HepG2 (cell line): ENCODE measurements around the gene SKIDA1. TPM values are rescaled to one million over a fixed set of nuclear protein-coding genes. Genes with fewer than 3 reads are reported as not detected.
A peak's percentile ranks its signal among the peaks of the same experiment; 100 is the strongest.

ENCODE experiments used
- ASH2L ChIP-seq: fragments of 300-600, 200-600 bp; sonication (generic); IDR thresholded peaks from 2 replicates; pipeline ENCODE4 v1.7.0; 2017; ENCODE audit warnings: low read depth, mild to moderate bottlenecking, moderate library complexity, mixed read lengths, low read length; ENCODE audit not compliant: insufficient read length
- BORCS8-MEF2B ChIP-seq: sonication (generic); formaldehyde crosslinking; IDR thresholded peaks from 2 replicates; pipeline ENCODE4 v1.8.0; 2022; ENCODE audit warnings: mild to moderate bottlenecking, missing genetic modification reagents
- HES4 ChIP-seq: sonication (generic); formaldehyde crosslinking; IDR thresholded peaks from 2 replicates; pipeline ENCODE4 v1.9.0; 2021; ENCODE audit warnings: mild to moderate bottlenecking, missing genetic modification reagents, borderline replicate concordance
- XBP1 ChIP-seq: sonication (generic); formaldehyde crosslinking; IDR thresholded peaks from 2 replicates; pipeline ENCODE4 v1.5.0; 2020; ENCODE audit warnings: missing genetic modification reagents
- ZKSCAN8 ChIP-seq: IDR thresholded peaks from 2 replicates; pipeline ENCODE4 v1.6.1; 2016; ENCODE audit warnings: borderline replicate concordance, missing genetic modification reagents, missing compliant biosample characterization
- ZNF326 ChIP-seq: sonication (generic); formaldehyde crosslinking; IDR thresholded peaks from 2 replicates; pipeline ENCODE4 v1.4.0; 2020; ENCODE audit warnings: missing genetic modification reagents, borderline replicate concordance
- ZNF740 ChIP-seq: sonication (generic); formaldehyde crosslinking; IDR thresholded peaks from 2 replicates; pipeline ENCODE4 v1.4.0; 2020; ENCODE audit warnings: missing genetic modification reagents
- polyA plus RNA-seq, 8 experiments: library from polyadenylated mRNA; depleted of rRNA in 3 of 8; stranded (reverse) in 7 of 8; unstranded in 1 of 8; fragments of >200 nt; fragmentation: Illumina TruSeq in 4 of 8; extraction: Trizol in 4 of 8; gene quantifications; 2 replicates each; pipeline versions ENCODE4 v1.2.1 to v1.2.3, GENCODE V29; 2011 to 2016; ENCODE audit warnings: low read depth in 4 of 8, missing spikeins in 1 of 8, mixed read lengths in 1 of 8; ENCODE audit not compliant: insufficient read depth in 1 of 8
- total RNA-seq, 5 experiments: library from RNA; depleted of rRNA; stranded (reverse); fragments of >200 nt; fragmentation: Illumina TruSeq; extraction: Trizol; gene quantifications; 2 replicates each; pipeline ENCODE4 v1.2.3, GENCODE V29; 2016; ENCODE audit warnings: low read depth in 1 of 5
- TF ChIP-seq, protein P1 (sequence below): sonication (generic); formaldehyde crosslinking; IDR thresholded peaks from 2 replicates; pipeline ENCODE4 v1.4.0; 2020; ENCODE audit warnings: mild to moderate bottlenecking, missing genetic modification reagents
- TF ChIP-seq, protein P2 (sequence below), 2 experiments: IDR thresholded peaks; 2 replicates each; pipeline ENCODE4 v1.6.1; 2011 to 2012; ENCODE audit warnings: low read length in 2 of 2, borderline replicate concordance in 1 of 2, low read depth in 1 of 2, mild to moderate bottlenecking in 1 of 2, moderate library complexity in 1 of 2
- TF ChIP-seq, protein P3 (sequence below): sonication (generic); formaldehyde crosslinking; IDR thresholded peaks from 2 replicates; pipeline ENCODE4 v1.4.0; 2020; ENCODE audit warnings: missing genetic modification reagents, low read depth, mild to moderate bottlenecking, borderline replicate concordance
- TF ChIP-seq, protein P4 (sequence below): sonication (generic); formaldehyde crosslinking; IDR thresholded peaks from 2 replicates; pipeline ENCODE4 v1.8.0; 2022; ENCODE audit warnings: low read depth, missing genetic modification reagents
- TF ChIP-seq, protein P5 (sequence below): sonication (generic); formaldehyde crosslinking; IDR thresholded peaks from 2 replicates; pipeline ENCODE4 v1.4.0; 2020; ENCODE audit warnings: missing genetic modification reagents

The SKIDA1 gene
- total and polyA plus RNA-seq, 2 of the 13 experiments (the other 11 are each of a cell fraction or from before 2014, with no cell fraction given): 0.73 to 1.5 TPM

DNA sequence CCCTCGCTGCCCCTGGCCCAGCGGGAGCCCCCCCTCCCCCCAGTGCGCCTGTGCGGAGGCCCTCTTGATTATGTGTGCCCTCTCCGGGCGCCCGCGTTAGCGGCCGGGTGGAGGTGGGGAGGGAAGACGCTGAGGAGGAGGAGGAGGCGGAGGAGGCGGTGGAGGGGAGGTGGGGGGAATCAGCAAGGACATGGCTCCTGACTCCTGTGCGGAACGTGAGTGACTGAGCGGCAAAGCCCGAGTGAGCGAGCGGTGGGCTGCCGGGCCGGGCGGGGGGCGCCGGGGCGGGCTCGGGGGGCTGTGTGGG is 8.8 kb upstream of the SKIDA1 start (continued):
- TF ChIP-seq, protein P1, sequence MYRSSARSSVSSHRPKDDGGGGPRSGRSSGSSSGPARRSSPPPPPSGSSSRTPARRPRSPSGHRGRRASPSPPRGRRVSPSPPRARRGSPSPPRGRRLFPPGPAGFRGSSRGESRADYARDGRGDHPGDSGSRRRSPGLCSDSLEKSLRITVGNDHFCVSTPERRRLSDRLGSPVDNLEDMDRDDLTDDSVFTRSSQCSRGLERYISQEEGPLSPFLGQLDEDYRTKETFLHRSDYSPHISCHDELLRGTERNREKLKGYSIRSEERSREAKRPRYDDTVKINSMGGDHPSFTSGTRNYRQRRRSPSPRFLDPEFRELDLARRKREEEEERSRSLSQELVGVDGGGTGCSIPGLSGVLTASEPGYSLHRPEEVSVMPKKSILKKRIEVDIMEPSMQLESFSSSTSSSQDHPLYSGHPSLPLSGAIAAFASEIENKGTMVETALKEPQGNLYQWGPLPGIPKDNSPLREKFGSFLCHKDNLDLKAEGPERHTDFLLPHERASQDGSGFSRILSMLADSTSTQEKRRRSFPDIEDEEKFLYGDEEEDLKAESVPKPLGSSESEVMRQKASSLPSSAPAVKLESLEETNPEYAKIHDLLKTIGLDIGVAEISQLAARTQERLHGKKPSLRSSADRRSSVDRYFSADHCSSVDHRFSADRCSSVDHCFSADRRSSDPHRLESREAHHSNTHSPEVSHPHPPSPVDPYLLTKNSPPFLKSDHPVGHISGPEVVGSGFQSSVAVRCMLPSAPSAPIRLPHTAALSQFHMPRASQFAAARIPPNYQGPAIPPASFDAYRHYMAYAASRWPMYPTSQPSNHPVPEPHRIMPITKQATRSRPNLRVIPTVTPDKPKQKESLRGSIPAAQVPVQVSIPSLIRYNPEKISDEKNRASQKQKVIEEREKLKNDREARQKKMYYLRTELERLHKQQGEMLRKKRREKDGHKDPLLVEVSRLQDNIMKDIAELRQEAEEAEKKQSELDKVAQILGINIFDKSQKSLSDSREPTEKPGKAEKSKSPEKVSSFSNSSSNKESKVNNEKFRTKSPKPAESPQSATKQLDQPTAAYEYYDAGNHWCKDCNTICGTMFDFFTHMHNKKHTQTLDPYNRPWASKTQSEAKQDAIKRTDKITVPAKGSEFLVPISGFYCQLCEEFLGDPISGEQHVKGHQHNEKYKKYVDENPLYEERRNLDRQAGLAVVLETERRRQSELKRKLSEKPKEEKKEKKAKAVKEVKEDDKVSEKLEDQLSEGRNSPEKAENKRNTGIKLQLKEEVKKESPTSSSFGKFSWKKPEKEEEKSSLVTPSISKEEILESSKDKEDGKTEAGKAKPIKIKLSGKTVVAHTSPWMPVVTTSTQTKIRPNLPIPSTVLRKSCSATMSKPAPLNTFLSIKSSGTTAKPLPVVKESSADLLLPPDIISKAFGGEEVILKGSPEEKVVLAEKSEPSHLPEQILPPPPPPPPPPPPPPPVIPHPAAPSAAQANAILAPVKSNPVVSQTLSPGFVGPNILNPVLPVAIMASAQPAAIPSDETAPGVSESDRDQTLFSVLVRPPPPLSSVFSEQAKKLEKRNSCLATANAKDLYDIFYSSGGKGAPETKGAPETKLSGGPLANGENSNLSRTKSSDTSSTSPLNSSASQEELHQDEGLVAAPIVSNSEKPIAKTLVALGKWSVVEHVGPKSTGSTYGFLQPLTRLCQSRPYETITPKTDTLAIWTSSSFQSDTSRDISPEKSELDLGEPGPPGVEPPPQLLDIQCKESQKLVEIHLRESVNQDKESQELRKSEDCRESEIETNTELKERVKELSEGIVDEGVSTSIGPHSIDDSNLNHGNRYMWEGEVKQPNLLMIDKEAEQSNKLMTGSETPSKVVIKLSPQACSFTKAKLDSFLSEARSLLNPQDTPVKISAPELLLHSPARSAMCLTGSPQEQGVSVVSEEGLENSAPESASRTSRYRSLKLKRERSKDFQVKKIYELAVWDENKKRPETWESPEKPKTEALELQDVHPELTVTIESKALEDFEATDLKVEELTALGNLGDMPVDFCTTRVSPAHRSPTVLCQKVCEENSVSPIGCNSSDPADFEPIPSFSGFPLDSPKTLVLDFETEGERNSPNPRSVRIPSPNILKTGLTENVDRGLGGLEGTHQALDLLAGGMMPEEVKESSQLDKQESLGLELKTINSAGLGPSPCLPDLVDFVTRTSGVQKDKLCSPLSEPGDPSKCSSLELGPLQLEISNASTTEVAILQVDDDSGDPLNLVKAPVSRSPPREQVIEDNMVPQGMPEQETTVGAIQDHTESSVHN (CRISPR knock-in tag): no peak
- TF ChIP-seq, protein P2, sequence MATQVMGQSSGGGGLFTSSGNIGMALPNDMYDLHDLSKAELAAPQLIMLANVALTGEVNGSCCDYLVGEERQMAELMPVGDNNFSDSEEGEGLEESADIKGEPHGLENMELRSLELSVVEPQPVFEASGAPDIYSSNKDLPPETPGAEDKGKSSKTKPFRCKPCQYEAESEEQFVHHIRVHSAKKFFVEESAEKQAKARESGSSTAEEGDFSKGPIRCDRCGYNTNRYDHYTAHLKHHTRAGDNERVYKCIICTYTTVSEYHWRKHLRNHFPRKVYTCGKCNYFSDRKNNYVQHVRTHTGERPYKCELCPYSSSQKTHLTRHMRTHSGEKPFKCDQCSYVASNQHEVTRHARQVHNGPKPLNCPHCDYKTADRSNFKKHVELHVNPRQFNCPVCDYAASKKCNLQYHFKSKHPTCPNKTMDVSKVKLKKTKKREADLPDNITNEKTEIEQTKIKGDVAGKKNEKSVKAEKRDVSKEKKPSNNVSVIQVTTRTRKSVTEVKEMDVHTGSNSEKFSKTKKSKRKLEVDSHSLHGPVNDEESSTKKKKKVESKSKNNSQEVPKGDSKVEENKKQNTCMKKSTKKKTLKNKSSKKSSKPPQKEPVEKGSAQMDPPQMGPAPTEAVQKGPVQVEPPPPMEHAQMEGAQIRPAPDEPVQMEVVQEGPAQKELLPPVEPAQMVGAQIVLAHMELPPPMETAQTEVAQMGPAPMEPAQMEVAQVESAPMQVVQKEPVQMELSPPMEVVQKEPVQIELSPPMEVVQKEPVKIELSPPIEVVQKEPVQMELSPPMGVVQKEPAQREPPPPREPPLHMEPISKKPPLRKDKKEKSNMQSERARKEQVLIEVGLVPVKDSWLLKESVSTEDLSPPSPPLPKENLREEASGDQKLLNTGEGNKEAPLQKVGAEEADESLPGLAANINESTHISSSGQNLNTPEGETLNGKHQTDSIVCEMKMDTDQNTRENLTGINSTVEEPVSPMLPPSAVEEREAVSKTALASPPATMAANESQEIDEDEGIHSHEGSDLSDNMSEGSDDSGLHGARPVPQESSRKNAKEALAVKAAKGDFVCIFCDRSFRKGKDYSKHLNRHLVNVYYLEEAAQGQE (IDR thresholded peaks at IDR 0.05; ENCODE audit: borderline replicate concordance in 1 of 2, low read depth in 1 of 2, low read length in 2 of 2): no peak
- no peak for TF ChIP-seq HES4
- TF ChIP-seq, protein P3, sequence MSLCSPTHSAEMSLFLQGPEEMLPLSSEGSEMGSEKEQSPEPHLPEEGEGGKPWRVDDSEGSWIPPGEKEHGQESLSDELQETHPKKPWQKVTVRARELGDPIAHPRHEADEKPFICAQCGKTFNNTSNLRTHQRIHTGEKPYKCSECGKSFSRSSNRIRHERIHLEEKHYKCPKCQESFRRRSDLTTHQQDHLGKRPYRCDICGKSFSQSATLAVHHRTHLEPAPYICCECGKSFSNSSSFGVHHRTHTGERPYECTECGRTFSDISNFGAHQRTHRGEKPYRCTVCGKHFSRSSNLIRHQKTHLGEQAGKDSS: peak; percentile 0; the same call in 1 of the 2 replicates
- 0 out of 2 replicates have a peak, but pooled peaks have one; percentile 10 for TF ChIP-seq ZNF740
- TF ChIP-seq, protein P4, sequence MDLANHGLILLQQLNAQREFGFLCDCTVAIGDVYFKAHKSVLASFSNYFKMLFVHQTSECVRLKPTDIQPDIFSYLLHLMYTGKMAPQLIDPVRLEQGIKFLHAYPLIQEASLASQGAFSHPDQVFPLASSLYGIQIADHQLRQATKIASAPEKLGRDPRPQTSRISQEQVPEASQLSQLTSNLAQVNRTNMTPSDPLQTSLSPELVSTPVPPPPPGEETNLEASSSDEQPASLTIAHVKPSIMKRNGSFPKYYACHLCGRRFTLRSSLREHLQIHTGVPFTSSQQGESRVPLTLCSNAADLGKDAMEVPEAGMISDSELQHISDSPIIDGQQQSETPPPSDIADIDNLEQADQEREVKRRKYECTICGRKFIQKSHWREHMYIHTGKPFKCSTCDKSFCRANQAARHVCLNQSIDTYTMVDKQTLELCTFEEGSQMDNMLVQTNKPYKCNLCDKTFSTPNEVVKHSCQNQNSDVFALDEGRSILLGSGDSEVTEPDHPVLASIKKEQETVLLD: no peak
- TF ChIP-seq ZKSCAN8 (CRISPR knock-in tag): no peak
- TF ChIP-seq XBP1 (CRISPR knock-in tag): no peak
- TF ChIP-seq, protein P5, sequence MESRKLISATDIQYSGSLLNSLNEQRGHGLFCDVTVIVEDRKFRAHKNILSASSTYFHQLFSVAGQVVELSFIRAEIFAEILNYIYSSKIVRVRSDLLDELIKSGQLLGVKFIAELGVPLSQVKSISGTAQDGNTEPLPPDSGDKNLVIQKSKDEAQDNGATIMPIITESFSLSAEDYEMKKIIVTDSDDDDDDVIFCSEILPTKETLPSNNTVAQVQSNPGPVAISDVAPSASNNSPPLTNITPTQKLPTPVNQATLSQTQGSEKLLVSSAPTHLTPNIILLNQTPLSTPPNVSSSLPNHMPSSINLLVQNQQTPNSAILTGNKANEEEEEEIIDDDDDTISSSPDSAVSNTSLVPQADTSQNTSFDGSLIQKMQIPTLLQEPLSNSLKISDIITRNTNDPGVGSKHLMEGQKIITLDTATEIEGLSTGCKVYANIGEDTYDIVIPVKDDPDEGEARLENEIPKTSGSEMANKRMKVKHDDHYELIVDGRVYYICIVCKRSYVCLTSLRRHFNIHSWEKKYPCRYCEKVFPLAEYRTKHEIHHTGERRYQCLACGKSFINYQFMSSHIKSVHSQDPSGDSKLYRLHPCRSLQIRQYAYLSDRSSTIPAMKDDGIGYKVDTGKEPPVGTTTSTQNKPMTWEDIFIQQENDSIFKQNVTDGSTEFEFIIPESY (CRISPR knock-in tag): no peak
- TF ChIP-seq BORCS8-MEF2B (CRISPR knock-in tag): no peak
- no peak for TF ChIP-seq ZNF326 (CRISPR knock-in tag)
- no peak for TF ChIP-seq ASH2L
